Measurements from ENCODE around the gene TMEM138. TPM values are rescaled to one million over a fixed set of nuclear protein-coding genes. Genes with fewer than 3 reads are reported as not detected.

The TMEM138 gene
- total and polyA plus RNA-seq, 2 of the 13 experiments (the other 11 are each of a cell fraction or from before 2014, with no cell fraction given): 43.5 to 61.0 TPM

GRCh38 chr11:61336171-61336935 is 25.8 kb upstream of the TMEM138 start (continued):
- peak; percentile 41; the same call in 1 of the 2 replicates for TF ChIP-seq KMT2B (CRISPR knock-in tag; IDR thresholded peaks at IDR 0.05)
- TF ChIP-seq POLR2AphosphoS5 (IDR thresholded peaks at IDR 0.05; ENCODE audit: low read depth, low read length): no peak
- TF ChIP-seq CREBL2 (CRISPR knock-in tag; IDR thresholded peaks at IDR 0.05; ENCODE audit: borderline replicate concordance): no peak
- no peak for TF ChIP-seq FLYWCH1 (CRISPR knock-in tag; IDR thresholded peaks at IDR 0.05)
- TF ChIP-seq ZNF704 (CRISPR knock-in tag; IDR thresholded peaks at IDR 0.05; ENCODE audit: borderline replicate concordance): no peak
- no peak for TF ChIP-seq DR1 (CRISPR knock-in tag; IDR thresholded peaks at IDR 0.05)
- 0 out of 2 replicates have a peak, but pooled peaks have one; percentile 28 for TF ChIP-seq ZNF263 (CRISPR knock-in tag; IDR thresholded peaks at IDR 0.05)
- no peak for TF ChIP-seq ZNF672 (CRISPR knock-in tag; IDR thresholded peaks at IDR 0.05)
- no peak for TF ChIP-seq NFE2L1 (CRISPR knock-in tag; IDR thresholded peaks at IDR 0.05; ENCODE audit: borderline replicate concordance)
- no peak for TF ChIP-seq ZFP1 (CRISPR knock-in tag; IDR thresholded peaks at IDR 0.05)
- TF ChIP-seq FOXK1 (CRISPR knock-in tag; IDR thresholded peaks at IDR 0.05; ENCODE audit: borderline replicate concordance, low read depth): no peak; the same call in 1 of the 2 replicates
- no peak for TF ChIP-seq IRF9 (CRISPR knock-in tag; IDR thresholded peaks at IDR 0.05; ENCODE audit: borderline replicate concordance)
- TF ChIP-seq ZNF282 (IDR thresholded peaks at IDR 0.05; ENCODE audit: partially characterized antibody): no peak
- TF ChIP-seq ZNF770 (CRISPR knock-in tag; IDR thresholded peaks at IDR 0.05): no peak
- TF ChIP-seq PCBP1 (IDR thresholded peaks at IDR 0.05; ENCODE audit: borderline replicate concordance, low read depth, low read length): no peak
- no peak for TF ChIP-seq ZSCAN9 (CRISPR knock-in tag; IDR thresholded peaks at IDR 0.05; ENCODE audit: borderline replicate concordance)
- no peak for TF ChIP-seq ZNF629 (CRISPR knock-in tag; conservative IDR thresholded peaks at IDR 0.05)
- no peak for TF ChIP-seq ZNF33A (CRISPR knock-in tag; IDR thresholded peaks at IDR 0.05; ENCODE audit: borderline replicate concordance)
- no peak for TF ChIP-seq ZSCAN29 (CRISPR knock-in tag; conservative IDR thresholded peaks at IDR 0.05)
- TF ChIP-seq YY1 (IDR thresholded peaks at IDR 0.05; ENCODE audit: insufficient read depth, insufficient replicate concordance, low read depth, low read length): peak; percentile 45
- no peak for TF ChIP-seq ZNF557 (CRISPR knock-in tag; IDR thresholded peaks at IDR 0.05)
- TF ChIP-seq RBFOX2 (IDR thresholded peaks at IDR 0.05; ENCODE audit: low read depth, low read length): peak; percentile 10; the same call in 1 of the 2 replicates
- peak; percentile 27; the same call in 1 of the 2 replicates for TF ChIP-seq ZNF546 (CRISPR knock-in tag; conservative IDR thresholded peaks at IDR 0.05)
- TF ChIP-seq ETS1 (CRISPR knock-in tag; IDR thresholded peaks at IDR 0.05): no peak
- no peak for TF ChIP-seq CAMTA2 (CRISPR knock-in tag; IDR thresholded peaks at IDR 0.05; ENCODE audit: borderline replicate concordance)
